Neural crest cell (in vitro differentiated cells): ENCODE data around the gene TTC24. TPM values are rescaled to one million over a fixed set of nuclear protein-coding genes. Genes with fewer than 3 reads are reported as not detected.
"Not testable (repeated sequence)": the region's sequence is repeated elsewhere in the genome, so short reads cannot be mapped to it uniquely, and the experiment has no call there.

Experiments used
- DNase-seq: peaks from one replicate; pipeline ENCODE4 v3.0.0; 2021; ENCODE audit warnings: low read depth, mixed read lengths, low spot score
- H3K27ac Mint-ChIP-seq: one replicate; pipeline ENCODE4 v1.8.0; 2021; ENCODE audit warnings: mild to moderate bottlenecking, mixed read lengths; ENCODE audit not compliant: unreplicated experiment
- H3K27me3 Mint-ChIP-seq: 2 replicates; pipeline ENCODE4 v1.8.0; 2021; ENCODE audit warnings: low read depth, mild to moderate bottlenecking, mixed read lengths
- H3K36me3 Mint-ChIP-seq: 2 replicates; pipeline ENCODE4 v1.8.0; 2021; ENCODE audit warnings: low read depth, mild to moderate bottlenecking, mixed read lengths
- H3K4me1 Mint-ChIP-seq: 2 replicates; pipeline ENCODE4 v1.8.0; 2021; ENCODE audit warnings: mixed read lengths
- H3K4me3 Mint-ChIP-seq: one replicate; pipeline ENCODE4 v1.8.0; 2021; ENCODE audit warnings: mild to moderate bottlenecking, mixed read lengths
- H3K9me3 Mint-ChIP-seq: 2 replicates; pipeline ENCODE4 v1.8.0; 2021; ENCODE audit warnings: mixed read lengths
- CTCF ChIP-seq: fragments of 200-600 bp; sonication (generic); conservative IDR thresholded peaks from 2 replicates; pipeline ENCODE4 v1.5.0; 2021; ENCODE audit warnings: antibody characterized with exemption, mild to moderate bottlenecking
- total RNA-seq: library from RNA; stranded (reverse); gene quantifications from 2 replicates; pipeline ENCODE4 v1.2.1, GENCODE V29; 2021

TTC24 gene
- total RNA-seq, 1 donor from 2014 or later = not detected

- no peak overlapping the region for H3K27ac Mint-ChIP-seq
- peaks cover 72% of the 10 kb centered on the region for H3K27me3 Mint-ChIP-seq
- peak; percentile 55 for DNase-seq
- peaks cover 5% of the 10 kb centered on the region for H3K4me1 Mint-ChIP-seq
- no peak overlapping the region for H3K4me3 Mint-ChIP-seq
- H3K9me3 Mint-ChIP-seq = no peaks in the 10 kb centered on the region
- TF ChIP-seq CTCF = peak; percentile 68
- no peaks in the 10 kb centered on the region for H3K36me3 Mint-ChIP-seq
These were observed 47.9 kb downstream of the TTC24 start for GRCh38 chr1:156627313-156627880.

- no peak for DNase-seq
- Mint-ChIP-seq H3K9me3 (no peaks in the 10 kb centered on the region), H3K27me3 (peaks cover 59% of the 10 kb centered on the region), H3K4me1 (peaks cover 5% of the 10 kb centered on the region), H3K4me3 (no peak overlapping the region), H3K27ac (no peak overlapping the region), H3K36me3 (no peaks in the 10 kb centered on the region)
- no peak for TF ChIP-seq CTCF
These were observed 50.4 kb downstream of the TTC24 start for GRCh38 chr1:156629823-156630449.

GRCh38 chr1:156631152-156631551, 51.6 kb downstream of the TTC24 start:
- DNase-seq, H3K9me3 Mint-ChIP-seq, H3K36me3 Mint-ChIP-seq, H3K4me3 Mint-ChIP-seq, H3K27ac Mint-ChIP-seq, H3K4me1 Mint-ChIP-seq: not testable (repeated sequence)
- peaks cover 53% of the 10 kb centered on the region for H3K27me3 Mint-ChIP-seq

GRCh38 chr1:156632355-156632754, 52.8 kb downstream of the TTC24 start:
- no peak overlapping the region for H3K4me3 Mint-ChIP-seq
- H3K27me3 Mint-ChIP-seq = peaks cover 52% of the 10 kb centered on the region
- no peaks in the 10 kb centered on the region for H3K36me3 Mint-ChIP-seq
- H3K4me1 Mint-ChIP-seq = no peaks in the 10 kb centered on the region
- DNase-seq = no peak
- no peak for TF ChIP-seq CTCF
- H3K9me3 Mint-ChIP-seq = no peaks in the 10 kb centered on the region
- H3K27ac Mint-ChIP-seq = no peak overlapping the region

Other genes with a start within 250 kb of the TTC24 start
- 343 and 346 TPM in 2 replicates for gene CCT3, start 241.4 kb upstream of the TTC24 start, total RNA-seq
- 0.66 and 1.0 TPM in 2 replicates for gene TSACC, start 241.2 kb upstream of the TTC24 start, total RNA-seq
- not detected in 2 replicates for gene RHBG, start 210.5 kb upstream of the TTC24 start, total RNA-seq
- 12.2 and 17.3 TPM in 2 replicates for gene MEF2D, start 78.9 kb upstream of the TTC24 start, total RNA-seq
- gene IQGAP3, start 7.2 kb upstream of the TTC24 start, total RNA-seq = 43.1 and 43.5 TPM in 2 replicates
- gene NAXE, start 12.1 kb downstream of the TTC24 start, total RNA-seq = 76.5 and 80.6 TPM in 2 replicates
- 40.6 and 41.2 TPM in 2 replicates for gene GPATCH4, start 21.8 kb downstream of the TTC24 start, total RNA-seq
- gene HAPLN2, start 39.7 kb downstream of the TTC24 start, total RNA-seq = 0.70 and 0.91 TPM in 2 replicates
- 2.4 and 3.1 TPM in 2 replicates for gene BCAN, start 62.4 kb downstream of the TTC24 start, total RNA-seq
- 248 and 265 TPM in 2 replicates for gene NES, start 97.7 kb downstream of the TTC24 start, total RNA-seq
- gene CRABP2, start 125.9 kb downstream of the TTC24 start, total RNA-seq = 606 and 647 TPM in 2 replicates
- 30.4 and 33.0 TPM in 2 replicates for gene METTL25B, start 148.7 kb downstream of the TTC24 start, total RNA-seq
- gene ISG20L2, start 149.0 kb downstream of the TTC24 start, total RNA-seq = 47.0 and 52.7 TPM in 2 replicates
- gene MRPL24, start 161.4 kb downstream of the TTC24 start, total RNA-seq = 37.3 and 49.3 TPM in 2 replicates
- 294 and 304 TPM in 2 replicates for gene HDGF, start 172.0 kb downstream of the TTC24 start, total RNA-seq
- gene PRCC, start 187.8 kb downstream of the TTC24 start, total RNA-seq = 99.8 and 102 TPM in 2 replicates
- gene SH2D2A, start 237.1 kb downstream of the TTC24 start, total RNA-seq = 1.0 and 1.1 TPM in 2 replicates